NT2/D1 (cell line): ENCODE results near the gene IL1RN.

Experiments used
- SUZ12 ChIP-seq: IDR thresholded peaks from 2 replicates; pipeline ENCODE4 v1.6.1; 2011; ENCODE audit not compliant: insufficient read length, insufficient read depth; ENCODE audit errors: extremely low read depth
- YY1 ChIP-seq: IDR thresholded peaks from 2 replicates; pipeline ENCODE4 v1.6.1; 2011; ENCODE audit not compliant: insufficient read length, insufficient read depth

GRCh38 chr2:113182471-113183260, 55.3 kb downstream of the IL1RN start:
- TF ChIP-seq YY1 (no peak), SUZ12 (no peak)
